Measurements from ENCODE around the gene NDE1.
"Not testable (repeated sequence)": the region's sequence is repeated elsewhere in the genome, so short reads cannot be mapped to it uniquely, and the experiment has no call there.

Gene NDE1

GRCh38 chr16:15653227-15653626 is 3.2 kb downstream of the NDE1 start:
- no peak for FAIRE-seq

DNA sequence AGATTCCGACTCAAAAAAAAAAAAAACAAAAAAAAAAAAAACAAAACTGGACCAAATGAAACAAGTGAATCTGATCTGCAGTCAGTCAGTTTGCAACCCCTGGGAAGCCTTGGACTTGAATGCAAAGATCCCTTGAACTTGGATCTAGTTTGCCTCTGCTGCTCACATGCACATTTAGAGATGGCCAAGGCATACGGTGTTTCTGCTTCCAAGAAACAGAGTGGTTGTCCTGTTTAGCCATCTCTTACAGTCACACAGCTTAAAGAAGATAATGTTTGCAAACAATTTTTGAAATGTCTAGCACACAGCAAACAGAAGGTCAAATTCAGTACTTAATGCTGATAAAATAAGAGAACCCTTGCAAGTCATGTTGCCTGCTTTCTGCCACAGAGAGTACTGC is 4.5 kb downstream of the NDE1 start:
- no peak for FAIRE-seq

DNA sequence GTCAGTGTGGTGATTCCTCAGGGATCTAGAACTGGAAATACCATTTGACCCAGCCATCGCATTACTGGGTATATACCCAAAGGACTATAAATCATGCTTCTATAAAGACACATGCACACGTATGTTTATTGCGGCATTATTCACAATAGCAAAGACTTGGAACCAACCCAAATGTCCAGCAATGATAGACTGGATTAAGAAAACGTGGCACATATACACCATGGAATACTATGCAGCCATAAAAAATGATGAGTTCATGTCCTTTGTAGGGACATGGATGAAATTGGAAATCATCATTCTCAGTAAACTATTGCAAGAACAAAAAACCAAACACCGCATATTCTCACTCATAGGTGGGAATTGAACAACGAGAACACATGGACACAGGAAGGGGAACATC is 5.5 kb downstream of the NDE1 start:
- FAIRE-seq = not testable (repeated sequence)

DNA sequence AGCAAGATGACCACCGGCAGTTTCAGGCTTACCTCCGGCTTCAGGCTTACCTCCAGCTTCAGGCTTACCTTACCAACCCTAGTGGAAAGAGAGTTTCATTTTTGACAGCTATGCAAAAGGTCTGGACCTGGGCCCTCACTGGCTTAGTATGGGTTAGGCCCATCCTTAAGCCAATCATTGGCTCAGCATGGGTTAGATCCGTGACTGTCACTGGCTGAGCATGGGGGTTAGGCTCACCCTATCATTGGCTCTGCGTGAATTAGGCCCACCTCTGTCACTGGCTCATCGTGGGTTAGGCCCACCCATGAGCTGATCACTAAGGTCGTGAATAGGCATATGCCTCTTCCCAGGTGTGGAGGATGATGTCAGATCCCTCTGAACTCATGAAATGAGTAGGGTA is 8.1 kb downstream of the NDE1 start:
- no peak for FAIRE-seq

- FAIRE-seq = no peak
Observed at GRCh38 chr16:15658556-15658955, 8.5 kb downstream of the NDE1 start.

GRCh38 chr16:15660203-15660601 is 10.2 kb downstream of the NDE1 start:
- FAIRE-seq = no peak

DNA sequence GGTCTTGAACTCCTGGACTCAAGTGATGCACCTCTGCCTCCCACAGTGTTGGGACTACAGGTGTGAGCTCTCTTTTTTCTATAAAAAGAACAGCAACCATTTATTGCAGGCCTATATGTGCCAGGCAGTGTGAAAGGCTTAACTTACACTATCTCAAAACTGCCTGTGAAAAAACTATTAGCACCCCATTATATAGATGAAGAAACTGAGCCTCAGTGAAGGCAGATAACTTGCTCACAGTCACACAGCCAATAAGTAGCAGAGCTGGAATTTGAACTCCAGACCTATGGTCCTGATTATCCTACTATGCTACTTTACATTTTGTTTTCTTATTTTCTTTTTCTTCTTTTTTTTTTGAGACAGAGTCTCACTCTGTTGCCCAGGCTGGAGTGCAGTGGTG is 15.1 kb downstream of the NDE1 start:
- FAIRE-seq = no peak

GRCh38 chr16:15667091-15667742 is 17.2 kb downstream of the NDE1 start:
- FAIRE-seq = no peak

- no peak for FAIRE-seq
Observed at GRCh38 chr16:15671530-15672117, 21.6 kb downstream of the NDE1 start.

GRCh38 chr16:15672127-15672513 is 22.1 kb downstream of the NDE1 start:
- FAIRE-seq = not testable (repeated sequence)

GRCh38 chr16:15672514-15673167 is 22.6 kb downstream of the NDE1 start:
- FAIRE-seq = no peak

DNA sequence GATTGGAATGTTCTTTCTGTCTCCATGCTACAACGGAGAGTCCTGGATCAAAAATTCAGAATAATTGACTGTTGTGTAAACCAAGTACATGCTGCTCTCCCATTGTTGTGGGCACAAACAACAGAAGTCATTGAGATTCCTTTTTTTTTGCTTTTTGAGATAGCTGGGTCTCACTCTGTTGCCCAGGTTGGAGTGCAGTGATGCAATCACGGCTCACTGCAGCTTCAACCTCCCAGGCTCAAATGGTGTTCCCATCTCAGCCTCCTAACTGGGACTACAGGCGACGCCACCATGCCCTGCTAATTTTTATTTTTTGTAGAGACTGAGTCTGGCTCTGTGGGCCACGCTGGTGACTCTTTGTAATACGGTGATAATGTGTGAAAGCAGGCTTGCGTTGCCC is 24.5 kb downstream of the NDE1 start:
- FAIRE-seq = no peak

GRCh38 chr16:15676506-15676905 is 26.5 kb downstream of the NDE1 start:
- FAIRE-seq = no peak

GRCh38 chr16:15677447-15677846 is 27.4 kb downstream of the NDE1 start:
- FAIRE-seq = no peak

GRCh38 chr16:15682105-15682570 is 32.1 kb downstream of the NDE1 start:
- FAIRE-seq = no peak

GRCh38 chr16:15686287-15686686 is 36.2 kb downstream of the NDE1 start:
- no peak for FAIRE-seq

DNA sequence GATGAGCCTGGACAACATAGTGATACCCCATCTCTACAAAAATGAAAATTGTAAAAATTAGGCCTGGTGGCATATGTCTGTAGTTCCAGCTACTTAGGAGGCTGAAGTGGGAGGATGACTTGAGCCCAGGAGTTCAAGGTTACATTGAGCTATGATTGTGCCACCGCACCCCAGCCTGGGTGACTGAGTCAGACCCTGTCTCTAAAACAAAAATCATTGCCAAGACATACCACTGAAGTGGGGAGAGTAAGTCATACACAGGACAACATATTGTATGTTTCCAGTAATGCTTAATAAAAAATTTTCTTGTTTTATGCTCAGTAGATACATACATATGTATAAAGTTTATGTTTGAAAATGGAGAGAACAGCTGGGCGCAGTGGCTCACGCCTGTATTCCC is 39.2 kb downstream of the NDE1 start:
- no peak for FAIRE-seq

DNA sequence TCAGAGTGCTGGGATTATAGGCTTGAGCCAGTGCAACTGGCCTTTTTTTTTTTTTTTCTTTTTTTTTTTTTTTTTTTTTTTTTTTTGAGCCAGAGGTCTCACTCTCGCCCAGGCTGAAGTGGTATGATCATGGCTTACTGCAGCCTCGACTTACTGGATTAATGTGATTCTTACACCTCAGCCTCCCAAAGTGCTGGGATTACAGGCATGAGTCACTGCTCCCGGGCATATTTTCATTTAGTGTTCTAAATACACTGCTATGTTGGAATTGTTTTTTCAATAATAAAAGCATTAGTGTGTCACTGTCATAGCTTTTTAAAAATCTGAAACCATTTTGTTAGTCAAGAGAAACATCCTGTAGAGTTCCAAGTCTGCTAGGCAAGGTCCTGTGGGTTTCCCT is 40.3 kb downstream of the NDE1 start:
- no peak for FAIRE-seq

GRCh38 chr16:15691046-15691445 is 41.0 kb downstream of the NDE1 start:
- FAIRE-seq = no peak

- FAIRE-seq = not testable (repeated sequence)
Observed at GRCh38 chr16:15692508-15692907, 42.5 kb downstream of the NDE1 start.

GRCh38 chr16:15694499-15694898 is 44.5 kb downstream of the NDE1 start:
- FAIRE-seq = no peak

DNA sequence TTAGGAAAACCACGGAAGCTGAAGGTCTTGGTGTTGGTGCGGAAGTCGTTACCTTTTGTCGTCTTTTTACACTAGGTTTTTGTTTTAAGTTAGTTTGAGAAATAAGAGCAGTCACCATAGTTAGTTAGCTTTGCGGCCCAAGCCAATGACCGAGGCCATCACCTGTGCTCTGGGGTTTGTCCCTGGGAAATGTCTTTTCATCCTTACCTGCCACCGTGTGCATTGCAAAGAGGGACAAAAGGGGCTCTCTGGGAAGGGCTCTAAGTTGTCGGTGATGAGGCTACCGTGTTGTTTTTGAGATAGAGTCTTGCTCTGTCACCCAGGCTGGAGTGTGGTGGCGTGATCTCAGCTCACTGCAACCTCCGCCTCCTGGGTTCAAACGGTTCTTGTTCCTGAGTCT is 49.8 kb downstream of the NDE1 start:
- no peak for FAIRE-seq

GRCh38 chr16:15701367-15701766 is 51.3 kb downstream of the NDE1 start:
- no peak for FAIRE-seq
